Activated CD8-positive, alpha-beta T cell treated with anti-CD3 and anti-CD28 coated beads, Interleukin-2, amount 10 ng/mL, durations not matched to agents 7 days and 5 days (primary cell): ENCODE measurements around the gene RANBP9. TPM values are rescaled to one million over a fixed set of nuclear protein-coding genes. Genes with fewer than 3 reads are reported as not detected.
A peak's percentile ranks its signal among the peaks of the same experiment; 100 is the strongest.

Source experiments
- ATAC-seq: fragments of 150-1000 bp; cut with Tn5 transposase; one replicate; pipeline ENCODE4 v1.10.0; 2021; ENCODE audit warnings: moderate library complexity
- CTCF ChIA-PET: fragments of 350-600 bp; sonication (Branson Sonifier 250); formaldehyde crosslinking; loops from one replicate; lab custom pipeline; 2021; ENCODE audit warnings: antibody characterized with exemption; lab: Charles Lee
- POLR2A ChIA-PET: fragments of 350-600 bp; sonication (Branson Sonifier 250); formaldehyde crosslinking; loops from one replicate; lab custom pipeline; 2021; ENCODE audit warnings: antibody characterized with exemption; lab: Charles Lee
- DNase-seq: peaks from one replicate; pipeline ENCODE4 v3.0.0-alpha.2; 2020
- H3K27ac Mint-ChIP-seq: one replicate; pipeline ENCODE4 v1.8.0; 2021; ENCODE audit warnings: mild to moderate bottlenecking, mixed read lengths
- H3K27me3 Mint-ChIP-seq: one replicate; pipeline ENCODE4 v1.8.0; 2021; ENCODE audit warnings: low read depth, mixed read lengths
- H3K36me3 Mint-ChIP-seq: one replicate; pipeline ENCODE4 v1.8.0; 2021; ENCODE audit warnings: low read depth, mixed read lengths
- H3K4me1 Mint-ChIP-seq: one replicate; pipeline ENCODE4 v1.8.0; 2021; ENCODE audit warnings: low read depth, mixed read lengths
- H3K4me3 Mint-ChIP-seq: one replicate; pipeline ENCODE4 v1.8.0; 2021; ENCODE audit warnings: mild to moderate bottlenecking, mixed read lengths
- H3K9me3 Mint-ChIP-seq: one replicate; pipeline ENCODE4 v1.8.0; 2022; ENCODE audit warnings: mixed read lengths; ENCODE audit not compliant: insufficient read depth
- total RNA-seq, 2 experiments: library from RNA; stranded (reverse); gene quantifications; one replicate each; pipeline ENCODE4 v1.2.3, GENCODE V29; 2021

The RANBP9 gene
- total RNA-seq, 2 experiments from 2014 or later, result 50.0 to 53.4 TPM

DNA sequence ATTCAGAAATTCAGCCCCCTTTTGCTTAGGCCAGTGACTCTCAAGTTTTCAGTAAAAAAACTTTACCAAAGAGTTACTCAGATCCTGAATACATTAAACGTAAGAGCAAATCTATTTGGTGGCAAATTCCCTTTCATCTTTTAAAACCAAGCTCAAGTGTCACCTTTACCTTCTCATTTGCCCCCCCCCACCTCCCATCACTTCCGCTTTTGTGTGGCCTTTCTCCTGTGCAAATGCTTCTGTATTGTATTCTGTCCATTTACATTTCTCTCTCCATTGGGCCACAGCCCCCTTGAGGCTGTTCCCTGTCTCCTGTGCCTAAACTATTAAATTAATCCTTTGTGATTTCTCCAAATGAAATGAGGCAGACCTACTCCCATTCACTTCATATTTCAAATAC, 94.6 kb downstream of the RANBP9 start:
- peak overlapping the region; percentile 99 for H3K4me3 Mint-ChIP-seq
- H3K27me3 Mint-ChIP-seq, result no peaks in the 10 kb centered on the region
- no peaks in the 10 kb centered on the region for H3K9me3 Mint-ChIP-seq
- CTCF ChIA-PET, result interaction anchor here (1.0 to 9.1 kb wide), 9 partner anchors 7 to 289 kb away, joined by 3 to 81 read pairs (median 6); partner anchors contain the start of genes RANBP9, SIRT5 and TBC1D7
- peaks cover 38% of the 10 kb centered on the region for H3K4me1 Mint-ChIP-seq
- H3K27ac Mint-ChIP-seq, result peak overlapping the region; percentile 43
- ATAC-seq (no peak), DNase-seq (no peak)
- POLR2A ChIA-PET, result interaction anchor here (0.6 to 2.0 kb wide), 3 partner anchors 109 to 289 kb away, joined by 3 to 8 read pairs (median 6); partner anchors contain the start of gene TBC1D7
- H3K36me3 Mint-ChIP-seq, result peaks cover 49% of the 10 kb centered on the region

DNA sequence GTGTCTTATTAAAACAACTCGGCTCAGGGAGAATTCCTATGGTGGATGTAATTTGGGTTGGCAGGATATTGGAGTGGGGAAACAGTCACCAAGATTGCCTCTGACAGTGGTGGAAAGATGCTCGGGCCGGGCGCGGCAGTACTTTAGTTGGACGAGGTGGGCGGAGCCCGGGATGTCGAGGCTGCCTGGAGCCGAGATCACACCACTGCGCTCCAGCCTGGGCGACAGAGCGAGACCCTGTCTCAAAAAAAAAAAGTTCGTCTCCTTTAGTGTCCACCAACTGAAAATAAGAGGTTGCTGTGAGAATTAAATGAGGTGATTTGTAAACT, 95.9 kb downstream of the RANBP9 start:
- H3K27me3 Mint-ChIP-seq, result no peaks in the 10 kb centered on the region
- peak overlapping the region; percentile 99 for H3K4me3 Mint-ChIP-seq
- POLR2A ChIA-PET, result interaction anchor here (0.5 to 3.1 kb wide), 25 partner anchors 9 to 287 kb away, joined by 3 to 31 read pairs (median 4); partner anchors contain the start of genes RANBP9, SIRT5 and TBC1D7
- ATAC-seq (peak; percentile 50), DNase-seq (peak; percentile 62)
- peaks cover 45% of the 10 kb centered on the region for H3K4me1 Mint-ChIP-seq
- peak overlapping the region; percentile 96 for H3K27ac Mint-ChIP-seq
- CTCF ChIA-PET, result interaction anchor here (0.7 to 9.1 kb wide), 41 partner anchors 9 to 451 kb away, joined by 3 to 81 read pairs (median 4); partner anchors contain the start of genes RANBP9, SIRT5 and TBC1D7
- H3K9me3 Mint-ChIP-seq, result no peaks in the 10 kb centered on the region
- H3K36me3 Mint-ChIP-seq, result peaks cover 43% of the 10 kb centered on the region

DNA sequence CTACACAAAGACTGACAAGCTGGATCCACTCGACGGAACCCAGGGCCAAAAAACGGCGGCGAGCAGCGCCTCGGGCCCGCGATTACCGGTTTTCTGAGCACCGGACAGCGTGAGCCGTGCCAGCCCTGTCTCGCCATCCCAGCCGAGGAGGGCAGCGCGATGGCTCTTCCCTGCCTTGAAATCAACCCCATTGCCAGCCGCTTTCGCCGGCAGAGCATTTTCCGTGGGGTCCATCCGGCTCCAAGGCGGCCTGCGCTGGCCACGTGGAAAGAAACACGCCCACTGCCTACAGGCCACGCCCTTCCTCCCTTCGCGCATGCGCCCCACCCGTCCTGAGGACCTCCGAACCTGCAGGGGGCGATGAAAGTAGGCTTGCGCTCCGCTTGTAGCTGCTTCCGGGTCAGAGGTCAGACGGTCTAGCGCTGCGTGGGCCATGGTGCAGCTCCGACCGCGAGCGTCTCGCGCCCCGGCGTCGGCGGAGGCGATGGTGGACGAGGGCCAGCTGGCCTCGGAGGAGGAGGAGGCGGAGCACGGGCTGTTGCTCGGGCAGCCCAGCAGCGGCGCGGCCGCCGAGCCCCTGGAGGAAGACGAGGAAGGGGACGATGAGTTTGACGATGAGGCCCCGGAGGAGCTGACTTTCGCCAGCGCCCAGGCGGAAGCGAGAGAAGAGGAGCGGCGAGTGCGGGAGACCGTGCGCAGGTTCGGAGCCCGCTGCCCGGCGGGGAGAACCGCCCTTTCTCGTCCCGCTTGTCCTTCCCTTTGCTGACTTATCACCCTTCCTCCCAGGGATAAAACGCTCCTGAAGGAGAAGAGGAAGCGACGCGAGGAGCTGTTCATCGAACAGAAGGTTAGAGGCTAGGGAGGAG, 96.5 kb downstream of the RANBP9 start, which contains the start of gene NOL7:
Gene NOL7, plus strand, starts transcription at position 410 of the 866 bp plus-strand sequence. Its CDS starts 24 bp downstream, at position 434.
- ChIA-PET CTCF (interaction anchor here (0.7 to 9.1 kb wide), 42 partner anchors 8 to 452 kb away, joined by 3 to 81 read pairs (median 4); partner anchors contain the start of genes RANBP9, SIRT5 and TBC1D7), POLR2A (interaction anchor here (0.5 to 3.1 kb wide), 29 partner anchors 9 to 301 kb away, joined by 3 to 31 read pairs (median 3); partner anchors contain the start of genes RANBP9, SIRT5 and TBC1D7)
- peak within 1 kb of the TSS; percentile 99 for H3K4me3 Mint-ChIP-seq
- peak; percentile 99 for DNase-seq
- peaks cover 38% of the 10 kb centered on the region for H3K36me3 Mint-ChIP-seq
- H3K27ac Mint-ChIP-seq, result peak within 1 kb of the TSS; percentile 96
- no peaks in the 10 kb centered on the region for H3K9me3 Mint-ChIP-seq
- peak; percentile 93 for ATAC-seq
- no peaks in the 10 kb centered on the region for H3K27me3 Mint-ChIP-seq
- peaks cover 45% of the 10 kb centered on the region for H3K4me1 Mint-ChIP-seq

- Mint-ChIP-seq H3K9me3 (no peaks in the 10 kb centered on the region), H3K4me3 (peak overlapping the region; percentile 99), H3K27ac (peak overlapping the region; percentile 96), H3K27me3 (no peaks in the 10 kb centered on the region), H3K4me1 (peaks cover 45% of the 10 kb centered on the region), H3K36me3 (peaks cover 32% of the 10 kb centered on the region)
- ATAC-seq (peak; percentile 37), DNase-seq (no peak)
- POLR2A ChIA-PET, result interaction anchor here (0.6 to 3.1 kb wide), 21 partner anchors 9 to 300 kb away, joined by 3 to 31 read pairs (median 4); partner anchors contain the start of genes RANBP9, SIRT5 and TBC1D7
- CTCF ChIA-PET, result interaction anchor here (0.9 to 9.1 kb wide), 23 partner anchors 7 to 453 kb away, joined by 3 to 81 read pairs (median 5); partner anchors contain the start of genes RANBP9, SIRT5 and TBC1D7
These were observed 97.3 kb downstream of the RANBP9 start for GRCh38 chr6:13614126-13614925.

DNA sequence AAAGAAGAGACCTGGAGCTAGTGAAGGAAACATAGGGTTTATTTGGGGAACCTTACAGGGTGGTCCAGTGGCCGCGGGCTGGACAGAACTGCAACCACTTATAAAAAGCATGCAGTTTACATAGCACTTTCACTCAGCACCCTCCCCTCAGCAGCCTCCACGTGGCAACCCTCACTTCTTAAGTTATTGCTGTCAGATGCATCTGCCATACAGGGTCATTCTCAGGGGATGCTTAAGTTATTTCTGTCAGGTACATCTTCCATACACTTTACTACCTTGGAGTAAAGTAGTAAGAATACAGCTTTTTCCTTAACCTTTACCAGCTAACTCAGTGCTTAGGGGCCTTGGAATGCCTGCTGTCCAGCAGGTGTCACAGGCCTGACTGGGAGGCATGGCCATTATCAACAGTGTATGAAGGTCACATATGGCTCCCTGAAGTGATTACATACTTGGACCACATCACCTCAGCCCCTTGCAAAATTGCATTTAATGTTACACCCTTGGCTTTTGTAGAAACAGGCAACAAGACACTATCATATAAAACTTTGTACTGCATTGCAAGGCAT, 98.5 kb downstream of the RANBP9 start:
- H3K36me3 Mint-ChIP-seq, result peaks cover 24% of the 10 kb centered on the region
- ChIA-PET POLR2A (interaction anchor here (0.7 to 2.9 kb wide), 2 partner anchors 8 to 38 kb away, joined by 3 to 16 read pairs; partner anchors contain the start of gene SIRT5), CTCF (interaction anchor here (1.3 to 9.1 kb wide), 3 partner anchors 9 to 97 kb away, joined by 4 to 81 read pairs (median 10); partner anchors contain the start of gene SIRT5)
- H3K9me3 Mint-ChIP-seq, result no peaks in the 10 kb centered on the region
- H3K27ac Mint-ChIP-seq, result no peak overlapping the region
- DNase-seq, result no peak
- H3K4me3 Mint-ChIP-seq, result no peak overlapping the region
- no peaks in the 10 kb centered on the region for H3K27me3 Mint-ChIP-seq
- peaks cover 45% of the 10 kb centered on the region for H3K4me1 Mint-ChIP-seq
- no peak for ATAC-seq

GRCh38 chr6:13611715-13612114, 99.9 kb downstream of the RANBP9 start:
- ATAC-seq, result no peak
- peak overlapping the region; percentile 63 for H3K27ac Mint-ChIP-seq
- DNase-seq, result no peak
- peaks cover 36% of the 10 kb centered on the region for H3K4me1 Mint-ChIP-seq
- H3K4me3 Mint-ChIP-seq, result peak overlapping the region; percentile 34
- no peaks in the 10 kb centered on the region for H3K27me3 Mint-ChIP-seq
- H3K36me3 Mint-ChIP-seq, result peaks cover 16% of the 10 kb centered on the region
- POLR2A ChIA-PET, result interaction anchor here (1.7 kb wide), 1 partner anchor 37 kb away, joined by 4 read pairs; the partner anchor contains the start of gene SIRT5
- no peaks in the 10 kb centered on the region for H3K9me3 Mint-ChIP-seq
- CTCF ChIA-PET, result interaction anchor here (9.1 kb wide), 1 partner anchor 38 kb away, joined by 81 read pairs; the partner anchor contains the start of gene SIRT5

DNA sequence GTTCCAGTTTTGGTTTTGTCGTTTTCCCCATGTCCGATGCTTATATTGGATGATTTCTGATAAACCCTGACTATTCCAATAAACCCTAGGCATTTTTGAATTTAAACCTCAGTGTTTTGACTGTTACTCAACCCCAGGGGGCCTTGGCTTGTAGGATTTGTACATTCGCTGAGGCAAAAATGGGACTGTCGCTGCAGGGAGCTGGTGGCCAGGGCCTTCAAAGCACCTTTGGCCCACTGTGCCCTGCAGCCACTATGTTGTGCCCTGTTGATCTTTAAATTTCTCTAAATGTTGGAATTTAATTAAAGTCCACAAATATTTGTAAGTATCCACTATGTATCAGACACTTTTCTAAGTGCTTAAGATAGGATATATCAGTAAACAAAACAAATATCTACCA, 106.0 kb downstream of the RANBP9 start:
- Mint-ChIP-seq H3K36me3 (peaks cover 18% of the 10 kb centered on the region), H3K4me3 (no peak overlapping the region), H3K27me3 (no peaks in the 10 kb centered on the region), H3K27ac (no peak overlapping the region), H3K4me1 (peaks cover 4% of the 10 kb centered on the region), H3K9me3 (no peaks in the 10 kb centered on the region)
- ChIA-PET POLR2A (interaction anchor here (0.6 to 2.9 kb wide), 2 partner anchors 9 to 148 kb away, joined by 3 to 16 read pairs; partner anchors contain the start of gene NOL7), CTCF (interaction anchor here (1.4 kb wide), 1 partner anchor 19 kb away, joined by 5 read pairs; no protein-coding TSS in a partner anchor)
- DNase-seq (no peak), ATAC-seq (no peak)

GRCh38 chr6:13604546-13605416, 106.9 kb downstream of the RANBP9 start:
- ChIA-PET POLR2A (interaction anchor here (0.6 to 2.9 kb wide), 2 partner anchors 10 to 147 kb away, joined by 3 to 16 read pairs; partner anchors contain the start of gene NOL7), CTCF (interaction anchor here (1.1 to 1.7 kb wide), 6 partner anchors 9 to 462 kb away, joined by 3 to 10 read pairs (median 4); partner anchors contain the start of genes NOL7 and SIRT5)
- Mint-ChIP-seq H3K36me3 (peaks cover 21% of the 10 kb centered on the region), H3K4me1 (peaks cover 4% of the 10 kb centered on the region), H3K9me3 (no peaks in the 10 kb centered on the region), H3K4me3 (no peak overlapping the region), H3K27ac (no peak overlapping the region), H3K27me3 (no peaks in the 10 kb centered on the region)
- DNase-seq (no peak), ATAC-seq (no peak)

- ChIA-PET POLR2A (interaction anchor here (2.9 kb wide), 1 partner anchor 10 kb away, joined by 16 read pairs; the partner anchor contains the start of gene NOL7), CTCF (interaction anchor here (1.1 to 1.7 kb wide), 6 partner anchors 10 to 463 kb away, joined by 3 to 10 read pairs (median 4); partner anchors contain the start of genes NOL7 and SIRT5)
These were observed 107.5 kb downstream of the RANBP9 start for GRCh38 chr6:13604135-13604534.

More at GRCh38 chr6:13604135-13604534, 107.5 kb downstream of the RANBP9 start:
- DNase-seq (no peak), ATAC-seq (no peak)
- H3K4me1 Mint-ChIP-seq, result peaks cover 4% of the 10 kb centered on the region
- no peaks in the 10 kb centered on the region for H3K27me3 Mint-ChIP-seq
- no peak overlapping the region for H3K27ac Mint-ChIP-seq
- H3K4me3 Mint-ChIP-seq, result no peak overlapping the region
- H3K9me3 Mint-ChIP-seq, result no peaks in the 10 kb centered on the region
- H3K36me3 Mint-ChIP-seq, result peaks cover 21% of the 10 kb centered on the region
